Lung microvascular endothelial cell (primary cell): ENCODE results near the gene RAB8B. TPM values are rescaled to one million over a fixed set of nuclear protein-coding genes. Genes with fewer than 3 reads are reported as not detected.
"Not testable (repeated sequence)": the region's sequence is repeated elsewhere in the genome, so short reads cannot be mapped to it uniquely, and the experiment has no call there.

Experiments
- DNase-seq, 2 donors: peaks; one replicate each; pipeline versions ENCODE4 v3.0.0 to v3.0.0-alpha.2; 2010; ENCODE audit warnings: low read depth in 2 of 2
- total RNA-seq: library from RNA; depleted of rRNA; stranded (reverse); fragments of >200 nt; gene quantifications from 2 replicates; pipeline ENCODE4 v1.2.1, GENCODE V29; 2014

Gene RAB8B
- total RNA-seq, 1 donor from 2014 or later, result 54.6 TPM

GRCh38 chr15:63206079-63206478 lies 16.7 kb downstream of the RAB8B start:
- DNase-seq, result no peak

DNA sequence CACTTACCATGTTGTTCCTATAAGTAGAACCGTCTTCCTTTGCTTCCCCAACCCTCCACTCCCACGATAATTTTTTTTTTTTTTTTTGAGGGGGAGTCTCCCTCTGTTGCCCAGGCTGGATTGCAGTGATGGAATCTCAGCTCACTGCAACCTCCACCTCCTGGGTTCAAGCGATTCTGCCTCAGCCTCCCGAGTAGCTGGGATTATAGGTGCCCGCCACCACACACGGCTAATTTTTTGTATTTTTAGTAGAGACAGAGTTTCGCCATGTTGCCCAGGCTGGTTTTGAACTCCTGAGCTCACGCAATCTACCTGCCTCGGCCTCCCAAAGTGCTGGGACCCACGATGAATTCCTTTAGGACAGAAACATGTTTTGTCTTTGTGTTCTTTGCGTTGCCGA lies 19.4 kb downstream of the RAB8B start:
- not testable (repeated sequence) for DNase-seq

GRCh38 chr15:63210151-63211091 lies 21.0 kb downstream of the RAB8B start:
- DNase-seq, result no peak

GRCh38 chr15:63211092-63211490 lies 21.7 kb downstream of the RAB8B start:
- DNase-seq, result no peak

DNA sequence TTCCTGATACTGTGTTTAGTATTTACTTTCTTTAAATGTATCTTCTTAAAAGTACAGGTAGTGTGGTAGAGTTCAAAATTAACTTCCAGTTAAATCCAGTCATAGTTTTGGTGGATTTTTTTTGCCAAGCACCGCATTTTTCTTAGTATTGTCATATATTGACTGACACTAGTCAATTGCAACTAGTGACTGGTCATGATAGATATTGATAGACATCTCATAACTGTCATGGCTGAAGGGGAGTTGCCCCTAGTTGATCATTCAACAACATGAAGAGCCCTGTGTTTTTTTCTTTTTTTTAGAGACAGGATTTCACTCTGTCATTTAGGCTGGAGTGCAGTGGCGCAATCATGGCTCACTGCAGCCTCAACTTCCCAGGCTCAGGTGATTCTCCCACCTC lies 22.1 kb downstream of the RAB8B start:
- DNase-seq, result no peak

DNA sequence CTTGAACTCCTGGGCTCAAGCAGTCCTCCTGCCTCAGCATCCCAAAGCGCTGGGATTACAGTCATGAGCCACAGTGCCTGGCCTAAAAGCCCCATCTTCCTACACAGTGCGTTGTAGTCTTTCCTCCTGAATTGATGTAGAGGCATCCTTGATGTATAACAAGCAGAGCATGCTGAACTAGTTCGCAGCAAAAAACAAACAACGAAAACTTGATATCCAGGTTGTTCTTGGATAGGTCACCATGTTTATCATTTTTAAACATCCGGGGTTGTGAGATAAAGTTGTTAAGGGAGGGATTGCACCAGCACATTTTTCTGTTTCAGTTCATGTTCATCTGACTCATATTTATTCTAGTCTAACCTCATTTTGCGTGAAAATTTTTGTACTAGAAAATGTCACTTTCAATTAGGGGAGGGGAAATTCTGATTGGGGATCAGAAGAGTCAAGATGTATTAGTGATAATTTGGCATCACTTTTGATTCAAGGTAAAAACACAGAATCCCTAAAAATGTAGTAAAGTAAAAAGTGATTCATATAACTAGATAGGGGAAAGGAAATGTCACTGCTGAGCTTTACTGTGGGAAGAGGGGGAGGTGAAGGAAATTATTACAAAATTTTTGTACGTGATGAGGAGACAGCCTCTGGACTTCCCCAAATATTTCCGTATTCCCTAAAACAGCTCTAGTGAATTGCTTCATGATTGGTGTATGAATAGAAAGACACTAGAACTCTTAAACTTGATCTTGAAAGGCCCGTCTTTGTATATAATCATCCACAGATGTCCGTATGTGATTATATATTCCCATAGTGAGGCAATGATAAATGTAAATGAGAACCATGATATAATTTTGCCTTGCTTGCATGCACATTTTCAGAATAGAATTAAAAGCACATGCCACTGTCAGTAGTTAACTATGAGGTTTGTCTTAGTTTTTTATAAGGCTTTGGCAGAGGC lies 22.9 kb downstream of the RAB8B start:
- DNase-seq, result peak; percentile 43 to 66

- DNase-seq, result peak in 1 of 2 donors; percentile 69
These were observed 28.8 kb downstream of the RAB8B start for GRCh38 chr15:63218100-63218808.

GRCh38 chr15:63219196-63219710 lies 29.8 kb downstream of the RAB8B start:
- no peak for DNase-seq

GRCh38 chr15:63221346-63221745 lies 31.9 kb downstream of the RAB8B start:
- peak; percentile 88 to 95 for DNase-seq

DNA sequence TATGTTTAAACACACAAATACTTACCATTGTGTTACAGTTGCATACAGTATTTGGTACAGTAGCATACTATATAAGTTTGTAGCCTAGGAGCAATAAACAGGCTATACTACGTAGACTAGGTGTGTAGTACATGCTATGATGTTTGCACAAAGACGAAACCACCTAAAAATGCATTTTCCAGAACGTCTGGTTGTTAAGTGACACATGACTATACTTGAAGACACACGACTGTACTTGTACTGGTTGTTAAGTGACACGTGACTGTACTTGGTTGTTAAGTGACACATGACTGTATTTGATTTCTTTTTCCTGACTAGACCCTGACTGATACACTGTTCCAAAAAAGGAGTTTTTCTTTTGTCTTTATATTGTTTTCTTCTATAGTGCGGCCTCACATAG lies 34.1 kb downstream of the RAB8B start:
- DNase-seq, result no peak

GRCh38 chr15:63225381-63225780 lies 36.0 kb downstream of the RAB8B start:
- DNase-seq, result no peak

GRCh38 chr15:63226155-63226883 lies 36.9 kb downstream of the RAB8B start:
- DNase-seq, result no peak

- no peak for DNase-seq
These were observed 37.6 kb downstream of the RAB8B start for GRCh38 chr15:63226966-63227401.

GRCh38 chr15:63227689-63228088 lies 38.3 kb downstream of the RAB8B start:
- DNase-seq, result no peak

GRCh38 chr15:63231206-63231605 lies 41.8 kb downstream of the RAB8B start:
- DNase-seq, result peak in 1 of 2 donors; percentile 84

- no peak for DNase-seq
These were observed 42.3 kb downstream of the RAB8B start for GRCh38 chr15:63231706-63232105.

GRCh38 chr15:63232405-63232804 lies 43.0 kb downstream of the RAB8B start:
- peak; percentile 50 to 55 for DNase-seq

GRCh38 chr15:63232943-63233342 lies 43.5 kb downstream of the RAB8B start:
- DNase-seq, result no peak

- DNase-seq, result peak; percentile 45 to 74
These were observed 44.4 kb downstream of the RAB8B start for GRCh38 chr15:63233667-63234423.

GRCh38 chr15:63234451-63234870 lies 45.1 kb downstream of the RAB8B start:
- peak; percentile 51 to 64 for DNase-seq
